GM18951 (cell line): ENCODE measurements around the gene LRRC8A.
A peak's percentile ranks its signal among the peaks of the same experiment; 100 is the strongest.
"Not testable (repeated sequence)": the region's sequence is repeated elsewhere in the genome, so short reads cannot be mapped to it uniquely, and the experiment has no call there.

Experiments used
- POLR2A ChIP-seq: IDR thresholded peaks from 4 replicates; pipeline ENCODE4 v1.6.1; 2011; ENCODE audit warnings: mild to moderate bottlenecking; ENCODE audit not compliant: insufficient read length, insufficient read depth; ENCODE audit errors: extremely low read depth
- in situ Hi-C: fragments of 300-500 bp; cut with MboI; formaldehyde crosslinking; loops from one replicate; pipeline ENCODE4 v1.12.0; 2022; ENCODE audit warnings: low sequenced_read_pairs, mixed read lengths, inconsistent platforms; ENCODE audit not compliant: unreplicated experiment

LRRC8A gene

DNA sequence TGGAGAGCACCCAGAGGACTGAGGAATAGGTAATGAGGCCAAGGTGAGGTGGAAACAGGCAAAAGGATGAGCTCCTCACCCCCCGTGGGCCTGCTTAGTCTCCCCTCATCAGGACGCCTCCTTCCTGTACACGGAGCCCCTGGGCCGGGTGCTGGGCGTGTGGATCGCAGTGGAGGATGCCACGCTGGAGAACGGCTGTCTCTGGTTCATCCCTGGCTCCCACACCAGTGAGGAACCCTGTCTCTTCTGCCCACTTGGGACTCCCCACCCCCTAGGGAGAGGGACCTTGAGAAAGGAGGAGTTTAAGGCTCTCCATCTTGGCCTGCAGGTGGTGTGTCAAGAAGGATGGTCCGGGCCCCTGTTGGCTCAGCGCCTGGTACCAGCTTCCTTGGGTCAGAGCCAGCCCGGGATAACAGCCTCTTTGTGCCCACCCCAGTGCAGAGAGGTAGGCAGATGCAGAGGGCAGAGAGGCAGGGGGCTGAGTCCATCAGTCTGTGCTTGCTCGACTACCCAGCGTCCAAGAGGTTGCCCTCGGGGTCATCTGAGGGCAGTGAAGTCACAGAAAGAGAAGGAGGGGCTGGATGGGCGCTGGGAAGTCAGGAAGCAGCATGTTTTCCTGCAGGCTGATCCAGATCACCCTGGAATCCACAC is 58.5 kb downstream of the LRRC8A start:
- no peak for TF ChIP-seq POLR2A
- in situ Hi-C loops: no loop called here

- in situ Hi-C loops: no loop called here
- no peak for TF ChIP-seq POLR2A
These were observed 59.2 kb downstream of the LRRC8A start for GRCh38 chr9:128940946-128941755.

DNA sequence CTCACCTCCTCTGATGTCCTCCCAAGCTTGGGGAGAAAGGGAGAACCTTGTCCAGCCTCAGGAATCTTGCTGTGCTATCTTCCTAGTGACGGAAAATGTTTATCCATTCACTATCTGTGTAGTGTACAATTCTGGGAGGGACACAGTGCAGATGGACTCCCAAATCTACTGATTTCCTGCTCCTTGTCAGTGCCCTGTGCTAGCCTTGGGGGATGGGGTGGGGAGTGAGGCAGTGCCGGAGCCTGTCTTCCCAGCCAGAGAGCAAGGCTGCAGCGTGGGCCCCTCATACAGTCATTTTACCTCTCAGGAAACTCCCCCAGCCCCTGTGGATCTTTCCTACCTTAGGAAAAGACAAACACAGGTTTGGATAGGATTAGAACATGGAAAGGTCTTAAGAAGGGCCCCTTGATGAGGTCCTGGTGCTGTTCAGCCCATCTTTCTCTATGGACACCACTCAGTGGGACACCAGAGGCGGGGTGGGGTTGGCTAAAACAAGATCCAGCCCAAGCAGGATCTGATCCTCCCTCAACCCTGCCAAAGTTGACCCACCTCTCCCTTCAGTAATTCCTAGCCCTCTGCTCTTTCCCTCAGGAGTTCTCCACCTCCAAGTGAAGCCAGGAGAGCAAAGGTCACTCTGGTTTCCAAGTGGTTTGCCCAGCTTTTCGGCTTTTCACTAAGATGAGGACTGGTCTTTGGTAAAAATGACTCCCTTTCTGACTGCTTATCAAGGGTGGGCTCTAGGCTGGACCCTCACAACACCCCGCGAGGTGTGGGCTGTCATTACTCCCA is 62.1 kb downstream of the LRRC8A start:
- in situ Hi-C loops: no loop called here
- no peak for TF ChIP-seq POLR2A

GRCh38 chr9:128944966-128945365 is 63.0 kb downstream of the LRRC8A start:
- in situ Hi-C loops: not testable (repeated sequence)

DNA sequence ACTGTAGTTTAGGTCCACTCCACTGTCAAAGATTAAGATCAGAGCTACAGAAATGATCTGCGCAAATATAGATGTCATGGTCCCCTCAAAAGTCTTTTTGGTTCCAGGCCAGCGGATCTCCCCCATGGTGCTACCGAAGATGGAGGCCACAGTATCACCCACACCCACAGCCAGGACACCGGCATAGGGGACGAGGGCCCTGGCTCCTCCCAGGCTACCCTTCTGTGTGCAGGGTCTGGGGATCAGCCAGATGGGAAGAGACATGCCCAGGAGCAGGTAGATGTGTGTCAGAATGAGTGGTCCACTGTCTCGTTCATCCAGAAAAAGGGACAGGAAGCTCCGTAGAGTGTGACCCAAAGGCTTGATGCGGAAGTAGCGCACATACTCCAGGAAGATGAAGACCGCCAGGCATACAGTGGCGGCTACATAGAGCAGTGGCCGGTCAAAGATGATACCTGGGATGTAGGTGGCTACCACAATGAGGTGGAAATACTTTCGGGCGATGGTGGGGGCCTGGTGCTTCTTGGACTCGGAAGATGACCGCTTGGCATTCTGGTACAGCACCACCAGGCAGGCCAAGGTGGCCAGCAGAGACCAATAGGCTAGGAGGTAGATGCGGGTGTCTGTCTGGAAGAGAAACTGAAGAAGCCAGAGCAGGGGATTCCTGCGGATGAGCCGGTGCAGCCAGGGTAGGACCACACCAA is 64.0 kb downstream of the LRRC8A start:
- in situ Hi-C loops: no loop called here
- no peak for TF ChIP-seq POLR2A

- in situ Hi-C loops: no loop called here
- no peak for TF ChIP-seq POLR2A
These were observed 64.8 kb downstream of the LRRC8A start for GRCh38 chr9:128946571-128947276.

- no peak for TF ChIP-seq POLR2A
- in situ Hi-C loops: no loop called here
These were observed 65.3 kb downstream of the LRRC8A start for GRCh38 chr9:128947277-128947526.

- TF ChIP-seq POLR2A: peak; percentile 98
- in situ Hi-C loops: no loop called here
These were observed 65.8 kb downstream of the LRRC8A start, which contains the start of the genes DOLK and NUP188 for GRCh38 chr9:128947527-128948301. Gene DOLK (minus strand): TSS chr9:128947603. CDS start chr9:128947303, 300 bp downstream. Gene NUP188 (plus strand): TSS chr9:128947699. CDS start chr9:128947720, 21 bp downstream.

DNA sequence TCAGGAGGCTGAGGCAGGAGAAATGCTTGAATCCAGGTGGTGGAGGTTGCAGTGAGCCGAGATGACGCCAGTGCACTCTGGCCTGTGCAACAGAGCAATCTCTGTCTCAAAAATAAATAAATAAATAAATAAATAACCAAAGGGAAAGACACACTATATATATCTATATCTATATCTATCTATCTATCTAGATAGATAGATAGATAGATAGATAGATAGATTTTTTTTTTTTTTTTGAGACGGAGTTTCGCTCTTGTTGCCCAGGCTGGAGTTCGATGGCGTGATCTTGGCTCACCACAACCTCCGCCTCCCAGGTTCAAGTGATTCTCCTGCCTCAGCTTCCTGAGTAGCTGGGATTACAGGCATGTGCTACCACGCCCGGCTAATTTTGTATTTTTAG is 79.5 kb downstream of the LRRC8A start:
- in situ Hi-C loops: not testable (repeated sequence)
